ENCODE measurements around the gene NAB1. TPM values are rescaled to one million over a fixed set of nuclear protein-coding genes. Genes with fewer than 3 reads are reported as not detected.
"Not testable (repeated sequence)": the region's sequence is repeated elsewhere in the genome, so short reads cannot be mapped to it uniquely, and the experiment has no call there.

NAB1 gene
- polyA plus RNA-seq (ENCODE audit: insufficient read length in 4 of 4) = 10 to 100 TPM; 61.9 to 75.0 (median 64.9) TPM

GRCh38 chr2:190649035-190649797, at the start of gene NAB1:
Gene NAB1, plus strand, starts transcription at chr2:190649083. Its CDS starts 10,094 bp downstream, at chr2:190659177.
- DNase-seq (ENCODE audit: low read depth in 4 of 4, low spot score in 2 of 4) = peak in 1 of 4 donors; percentile 38

GRCh38 chr2:190599546-190600220, 49.2 kb upstream of the NAB1 start:
- DNase-seq (ENCODE audit: low read depth in 4 of 4, low spot score in 2 of 4) = no peak

GRCh38 chr2:190600293-190601103, 48.4 kb upstream of the NAB1 start:
- DNase-seq (ENCODE audit: low read depth in 4 of 4, low spot score in 2 of 4) = no peak

GRCh38 chr2:190603374-190603773, 45.5 kb upstream of the NAB1 start:
- no peak for DNase-seq (ENCODE audit: low read depth in 4 of 4, low spot score in 2 of 4)

- DNase-seq (ENCODE audit: low read depth in 4 of 4, low spot score in 2 of 4) = peak in 1 of 4 donors; percentile 9
Measured at GRCh38 chr2:190607014-190607597, 41.8 kb upstream of the NAB1 start.

- no peak for DNase-seq (ENCODE audit: low read depth in 4 of 4, low spot score in 2 of 4)
Measured at GRCh38 chr2:190607657-190608357, 41.1 kb upstream of the NAB1 start.

GRCh38 chr2:190608863-190609262, 40.0 kb upstream of the NAB1 start:
- not testable (repeated sequence) for DNase-seq (ENCODE audit: low read depth in 4 of 4, low spot score in 2 of 4)

GRCh38 chr2:190609397-190609796, 39.5 kb upstream of the NAB1 start:
- DNase-seq (ENCODE audit: low read depth in 4 of 4, low spot score in 2 of 4) = not testable (repeated sequence)

- DNase-seq (ENCODE audit: low read depth in 4 of 4, low spot score in 2 of 4) = not testable (repeated sequence)
Measured at GRCh38 chr2:190610528-190610927, 38.4 kb upstream of the NAB1 start.

GRCh38 chr2:190615555-190616200, 33.2 kb upstream of the NAB1 start:
- DNase-seq (ENCODE audit: low read depth in 4 of 4, low spot score in 2 of 4) = no peak

- DNase-seq (ENCODE audit: low read depth in 4 of 4, low spot score in 2 of 4) = no peak
Measured at GRCh38 chr2:190618030-190618429, 30.9 kb upstream of the NAB1 start.

GRCh38 chr2:190625691-190626090, 23.2 kb upstream of the NAB1 start:
- no peak for DNase-seq (ENCODE audit: low read depth in 4 of 4, low spot score in 2 of 4)

GRCh38 chr2:190626641-190627210, 22.2 kb upstream of the NAB1 start:
- DNase-seq (ENCODE audit: low read depth in 4 of 4, low spot score in 2 of 4) = no peak

- no peak for DNase-seq (ENCODE audit: low read depth in 4 of 4, low spot score in 2 of 4)
Measured at GRCh38 chr2:190627448-190628412, 21.2 kb upstream of the NAB1 start.

- DNase-seq (ENCODE audit: low read depth in 4 of 4, low spot score in 2 of 4) = peak in 1 of 4 donors; percentile 48
Measured at GRCh38 chr2:190628591-190629319, 20.1 kb upstream of the NAB1 start.

- DNase-seq (ENCODE audit: low read depth in 4 of 4, low spot score in 2 of 4) = no peak
Measured at GRCh38 chr2:190634381-190634780, 14.5 kb upstream of the NAB1 start.

GRCh38 chr2:190635781-190636180, 13.1 kb upstream of the NAB1 start:
- DNase-seq (ENCODE audit: low read depth in 4 of 4, low spot score in 2 of 4) = no peak

All from left renal cortex interstitium (tissue), 4 donors.